ENCODE results near the gene RAPGEF6.
A peak's percentile ranks its signal among the peaks of the same experiment; 100 is the strongest.

Gene RAPGEF6

DNA sequence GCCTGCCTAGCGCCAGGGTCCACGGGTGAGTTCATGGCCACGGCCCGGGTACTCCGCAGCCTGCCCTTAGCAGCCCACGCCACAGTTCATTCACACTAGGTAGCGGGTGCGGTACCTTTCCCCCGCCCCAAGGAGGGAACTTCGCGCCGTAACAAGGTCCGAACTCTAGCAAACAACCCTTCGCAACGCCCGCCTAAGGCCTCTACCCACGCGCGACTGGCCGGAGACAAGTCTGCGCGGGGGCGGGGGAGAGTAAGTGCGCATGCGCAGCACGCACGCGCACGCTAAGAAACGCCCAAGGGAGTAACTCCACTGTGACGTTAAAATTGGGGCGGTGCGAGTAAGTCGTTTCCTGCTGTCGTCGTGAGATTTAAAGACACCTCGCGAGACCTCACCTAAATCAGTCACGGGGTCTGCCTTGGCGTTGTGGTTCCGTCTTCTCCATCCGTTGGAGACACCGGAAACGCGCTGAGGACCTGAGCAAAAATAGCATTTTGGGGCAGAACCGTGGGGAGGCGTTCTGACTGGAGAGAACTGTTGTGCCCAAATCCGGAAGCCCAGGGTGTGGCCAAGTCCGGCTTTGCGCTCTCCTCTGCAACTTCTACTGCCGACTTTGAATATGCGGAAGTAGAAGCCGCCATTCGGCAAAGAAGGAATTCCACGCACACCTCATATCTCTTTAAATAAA is at the start of gene RAPGEF6 (continued):
- TF ChIP-seq, protein P1, sequence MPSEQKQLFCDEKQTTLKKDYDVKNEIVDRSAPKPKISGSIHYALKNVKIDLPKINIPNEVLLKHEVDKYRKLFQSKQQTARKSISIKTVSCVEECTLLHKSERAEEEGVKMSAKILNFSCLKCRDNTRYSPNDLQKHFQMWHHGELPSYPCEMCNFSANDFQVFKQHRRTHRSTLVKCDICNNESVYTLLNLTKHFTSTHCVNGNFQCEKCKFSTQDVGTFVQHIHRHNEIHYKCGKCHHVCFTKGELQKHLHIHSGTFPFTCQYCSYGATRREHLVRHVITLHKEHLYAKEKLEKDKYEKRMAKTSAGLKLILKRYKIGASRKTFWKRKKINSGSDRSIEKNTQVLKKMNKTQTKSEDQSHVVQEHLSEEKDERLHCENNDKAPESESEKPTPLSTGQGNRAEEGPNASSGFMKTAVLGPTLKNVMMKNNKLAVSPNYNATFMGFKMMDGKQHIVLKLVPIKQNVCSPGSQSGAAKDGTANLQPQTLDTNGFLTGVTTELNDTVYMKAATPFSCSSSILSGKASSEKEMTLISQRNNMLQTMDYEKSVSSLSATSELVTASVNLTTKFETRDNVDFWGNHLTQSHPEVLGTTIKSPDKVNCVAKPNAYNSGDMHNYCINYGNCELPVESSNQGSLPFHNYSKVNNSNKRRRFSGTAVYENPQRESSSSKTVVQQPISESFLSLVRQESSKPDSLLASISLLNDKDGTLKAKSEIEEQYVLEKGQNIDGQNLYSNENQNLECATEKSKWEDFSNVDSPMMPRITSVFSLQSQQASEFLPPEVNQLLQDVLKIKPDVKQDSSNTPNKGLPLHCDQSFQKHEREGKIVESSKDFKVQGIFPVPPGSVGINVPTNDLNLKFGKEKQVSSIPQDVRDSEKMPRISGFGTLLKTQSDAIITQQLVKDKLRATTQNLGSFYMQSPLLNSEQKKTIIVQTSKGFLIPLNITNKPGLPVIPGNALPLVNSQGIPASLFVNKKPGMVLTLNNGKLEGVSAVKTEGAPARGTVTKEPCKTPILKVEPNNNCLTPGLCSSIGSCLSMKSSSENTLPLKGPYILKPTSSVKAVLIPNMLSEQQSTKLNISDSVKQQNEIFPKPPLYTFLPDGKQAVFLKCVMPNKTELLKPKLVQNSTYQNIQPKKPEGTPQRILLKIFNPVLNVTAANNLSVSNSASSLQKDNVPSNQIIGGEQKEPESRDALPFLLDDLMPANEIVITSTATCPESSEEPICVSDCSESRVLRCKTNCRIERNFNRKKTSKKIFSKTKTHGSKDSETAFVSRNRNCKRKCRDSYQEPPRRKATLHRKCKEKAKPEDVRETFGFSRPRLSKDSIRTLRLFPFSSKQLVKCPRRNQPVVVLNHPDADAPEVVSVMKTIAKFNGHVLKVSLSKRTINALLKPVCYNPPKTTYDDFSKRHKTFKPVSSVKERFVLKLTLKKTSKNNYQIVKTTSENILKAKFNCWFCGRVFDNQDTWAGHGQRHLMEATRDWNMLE (tag by site-specific recombination; conservative IDR thresholded peaks at IDR 0.05; ENCODE audit: low read depth) = peak; percentile 71; the same call in 1 of the 2 replicates
- TF ChIP-seq ZSCAN23 (tag by site-specific recombination; IDR thresholded peaks at IDR 0.05) (no peak), ZNF335 (tag by site-specific recombination; conservative IDR thresholded peaks at IDR 0.05) (peak; percentile 89), YY2 (tag by site-specific recombination; IDR thresholded peaks at IDR 0.05) (no peak), ZNF501 (tag by site-specific recombination; IDR thresholded peaks at IDR 0.05) (peak; percentile 97), ZNF610 (tag by site-specific recombination; IDR thresholded peaks at IDR 0.05; ENCODE audit: borderline replicate concordance) (0 out of 2 replicates have a peak, but pooled peaks have one; percentile 29), TCF7L2 (IDR thresholded peaks at IDR 0.05; ENCODE audit: borderline replicate concordance, low read depth, low read length) (no peak), ZXDB (tag by site-specific recombination; IDR thresholded peaks at IDR 0.05) (peak; percentile 75), ZNF585B (tag by site-specific recombination; IDR thresholded peaks at IDR 0.05) (no peak), BCL11B (tag by site-specific recombination; IDR thresholded peaks at IDR 0.05; ENCODE audit: low read depth) (peak; percentile 73), ZNF426 (tag by site-specific recombination; IDR thresholded peaks at IDR 0.05) (no peak), ZBTB21 (tag by site-specific recombination; IDR thresholded peaks at IDR 0.05) (peak; percentile 82; the same call in 1 of the 2 replicates), ZFP37 (tag by site-specific recombination; IDR thresholded peaks at IDR 0.05) (0 out of 2 replicates have a peak, but pooled peaks have one; percentile 90), WT1 (tag by site-specific recombination; IDR thresholded peaks at IDR 0.05) (peak; percentile 54), GLIS1 (tag by site-specific recombination; IDR thresholded peaks at IDR 0.05) (no peak), ZBTB20 (tag by site-specific recombination; IDR thresholded peaks at IDR 0.05) (peak; percentile 60; the same call in 1 of the 2 replicates), ZBTB8A (tag by site-specific recombination; IDR thresholded peaks at IDR 0.05) (peak; percentile 85), ZNF341 (tag by site-specific recombination; IDR thresholded peaks at IDR 0.05; ENCODE audit: low read depth) (peak; percentile 88), SP2 (tag by site-specific recombination; IDR thresholded peaks at IDR 0.05) (peak; percentile 96), ZNF2 (tag by site-specific recombination; IDR thresholded peaks at IDR 0.05) (peak; percentile 82; the same call in 1 of the 2 replicates), ZNF629 (tag by site-specific recombination; IDR thresholded peaks at IDR 0.05) (peak; percentile 93), SETDB1 (IDR thresholded peaks at IDR 0.05; ENCODE audit: insufficient read length, low read length) (peak; percentile 50), ZFHX2 (tag by site-specific recombination; conservative IDR thresholded peaks at IDR 0.05) (peak; percentile 96), ZNF324 (tag by site-specific recombination; IDR thresholded peaks at IDR 0.05) (peak; percentile 65; the same call in 1 of the 2 replicates), ZBTB48 (tag by site-specific recombination; IDR thresholded peaks at IDR 0.05) (0 out of 2 replicates have a peak, but pooled peaks have one; percentile 42), MEIS1 (CRISPR knock-in tag; IDR thresholded peaks at IDR 0.05; ENCODE audit: borderline replicate concordance) (no peak), KLF1 (tag by site-specific recombination; IDR thresholded peaks at IDR 0.05) (peak; percentile 60), ZNF76 (tag by site-specific recombination; IDR thresholded peaks at IDR 0.05; ENCODE audit: borderline replicate concordance, low read depth) (peak; percentile 6; the same call in 1 of the 2 replicates), ZNF391 (tag by site-specific recombination; IDR thresholded peaks at IDR 0.05; ENCODE audit: borderline replicate concordance, low read depth) (peak; percentile 88; the same call in 1 of the 2 replicates)
- TF ChIP-seq, protein P2, sequence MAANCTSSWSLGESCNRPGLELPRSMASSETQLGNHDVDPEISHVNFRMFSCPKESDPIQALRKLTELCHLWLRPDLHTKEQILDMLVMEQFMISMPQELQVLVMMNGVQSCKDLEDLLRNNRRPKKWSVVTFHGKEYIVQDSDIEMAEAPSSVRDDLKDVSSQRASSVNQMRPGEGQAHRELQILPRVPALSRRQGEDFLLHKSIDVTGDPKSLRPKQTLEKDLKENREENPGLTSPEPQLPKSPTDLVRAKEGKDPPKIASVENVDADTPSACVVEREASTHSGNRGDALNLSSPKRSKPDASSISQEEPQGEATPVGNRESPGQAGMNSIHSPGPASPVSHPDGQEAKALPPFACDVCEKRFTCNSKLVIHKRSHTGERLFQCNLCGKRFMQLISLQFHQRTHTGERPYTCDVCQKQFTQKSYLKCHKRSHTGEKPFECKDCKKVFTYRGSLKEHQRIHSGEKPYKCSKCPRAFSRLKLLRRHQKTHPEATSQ (tag by site-specific recombination; IDR thresholded peaks at IDR 0.05) = peak; percentile 62; the same call in 1 of the 2 replicates
- TF ChIP-seq, protein P3, sequence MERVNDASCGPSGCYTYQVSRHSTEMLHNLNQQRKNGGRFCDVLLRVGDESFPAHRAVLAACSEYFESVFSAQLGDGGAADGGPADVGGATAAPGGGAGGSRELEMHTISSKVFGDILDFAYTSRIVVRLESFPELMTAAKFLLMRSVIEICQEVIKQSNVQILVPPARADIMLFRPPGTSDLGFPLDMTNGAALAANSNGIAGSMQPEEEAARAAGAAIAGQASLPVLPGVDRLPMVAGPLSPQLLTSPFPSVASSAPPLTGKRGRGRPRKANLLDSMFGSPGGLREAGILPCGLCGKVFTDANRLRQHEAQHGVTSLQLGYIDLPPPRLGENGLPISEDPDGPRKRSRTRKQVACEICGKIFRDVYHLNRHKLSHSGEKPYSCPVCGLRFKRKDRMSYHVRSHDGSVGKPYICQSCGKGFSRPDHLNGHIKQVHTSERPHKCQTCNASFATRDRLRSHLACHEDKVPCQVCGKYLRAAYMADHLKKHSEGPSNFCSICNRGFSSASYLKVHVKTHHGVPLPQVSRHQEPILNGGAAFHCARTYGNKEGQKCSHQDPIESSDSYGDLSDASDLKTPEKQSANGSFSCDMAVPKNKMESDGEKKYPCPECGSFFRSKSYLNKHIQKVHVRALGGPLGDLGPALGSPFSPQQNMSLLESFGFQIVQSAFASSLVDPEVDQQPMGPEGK (tag by site-specific recombination; IDR thresholded peaks at IDR 0.05) = 0 out of 2 replicates have a peak, but pooled peaks have one; percentile 5

All from HEK293 (cell line).